ENCODE data around the gene SPAG17. TPM values are rescaled to one million over a fixed set of nuclear protein-coding genes. Genes with fewer than 3 reads are reported as not detected.

Gene SPAG17
- total and polyA plus RNA-seq, 2 of the 13 experiments (the other 11 are each of a cell fraction or from before 2014, with no cell fraction given), result not detected

GRCh38 chr1:117964290-117965038 lies 220.6 kb downstream of the SPAG17 start (continued):
- TF ChIP-seq ZNF768 (CRISPR knock-in tag; IDR thresholded peaks at IDR 0.05), result no peak
- TF ChIP-seq SP5 (CRISPR knock-in tag; IDR thresholded peaks at IDR 0.05; ENCODE audit: borderline replicate concordance, low read depth), result no peak
- no peak for TF ChIP-seq ZNF263 (CRISPR knock-in tag; IDR thresholded peaks at IDR 0.05)
- no peak for TF ChIP-seq KAT2B (IDR thresholded peaks at IDR 0.05; ENCODE audit: borderline replicate concordance, low read depth, low read length)
- no peak for TF ChIP-seq ZNF343 (CRISPR knock-in tag; IDR thresholded peaks at IDR 0.05)
- no peak for TF ChIP-seq MYC (CRISPR knock-in tag; IDR thresholded peaks at IDR 0.05; ENCODE audit: borderline replicate concordance)
- no peak for TF ChIP-seq MIXL1 (CRISPR knock-in tag; IDR thresholded peaks at IDR 0.05)
- TF ChIP-seq, protein P1, sequence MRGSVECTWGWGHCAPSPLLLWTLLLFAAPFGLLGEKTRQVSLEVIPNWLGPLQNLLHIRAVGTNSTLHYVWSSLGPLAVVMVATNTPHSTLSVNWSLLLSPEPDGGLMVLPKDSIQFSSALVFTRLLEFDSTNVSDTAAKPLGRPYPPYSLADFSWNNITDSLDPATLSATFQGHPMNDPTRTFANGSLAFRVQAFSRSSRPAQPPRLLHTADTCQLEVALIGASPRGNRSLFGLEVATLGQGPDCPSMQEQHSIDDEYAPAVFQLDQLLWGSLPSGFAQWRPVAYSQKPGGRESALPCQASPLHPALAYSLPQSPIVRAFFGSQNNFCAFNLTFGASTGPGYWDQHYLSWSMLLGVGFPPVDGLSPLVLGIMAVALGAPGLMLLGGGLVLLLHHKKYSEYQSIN (CRISPR knock-in tag; IDR thresholded peaks at IDR 0.05; ENCODE audit: borderline replicate concordance), result no peak
- TF ChIP-seq PBX2 (CRISPR knock-in tag; IDR thresholded peaks at IDR 0.05), result no peak

GRCh38 chr1:117959364-117959763 lies 225.7 kb downstream of the SPAG17 start:
- no peaks in the 10 kb centered on the region for H3K4me1 ChIP-seq (ENCODE audit: insufficient read depth, low read length)
- no peak overlapping the region for H3K27ac ChIP-seq (ENCODE audit: extremely low read length, insufficient read depth, low read length)
- no peak overlapping the region for H3K4me2 ChIP-seq (ENCODE audit: low read depth, low read length)
- no peak overlapping the region for H3K9ac ChIP-seq (ENCODE audit: insufficient read depth, low read depth, low read length)
- FAIRE-seq (no peak), DNase-seq (ENCODE audit: low spot score) (no peak), ATAC-seq (no peak)
- POLR2A ChIA-PET, result no interaction called here
- no peaks in the 10 kb centered on the region for H4K20me1 ChIP-seq (ENCODE audit: insufficient read depth, low read length)
- intact Hi-C loops (cut with micrococcal nuclease; ENCODE audit: unreplicated experiment), result no loop called here
- H3K9me3 ChIP-seq (ENCODE audit: low read length), result no peaks in the 10 kb centered on the region
- in situ Hi-C loops (cut with HindIII; ENCODE audit: extremely low pct_ligation_motif_present, low pct_unique_long_range_greater_than_20kb), result no loop called here
- CTCF ChIA-PET (ENCODE audit: low intra/inter-chr PET ratio, low total read pairs), result no interaction called here
- H3K36me3 ChIP-seq (replicated peaks in 1 of 2; ENCODE audit: control insufficient read depth in 1 of 2, insufficient read depth in 2 of 2, low read length in 2 of 2), result peaks cover 9 to 64% of the 10 kb centered on the region in 2 experiments
- no peaks in the 10 kb centered on the region for H3K27me3 ChIP-seq (ENCODE audit: control insufficient read depth in 1 of 2, insufficient read depth in 2 of 2, low read length in 2 of 2)
- WGBS (ENCODE audit: low lambda C conversion rate), result 95% methylated on average over 3 of the region's 3 CpGs
- BruUV-seq (replicated peaks), result no TSS peak
- no peak overlapping the region for H3K4me3 ChIP-seq (replicated peaks in 1 of 3; ENCODE audit: insufficient read depth in 1 of 3, low read depth in 2 of 3, low read length in 3 of 3)
- H3K79me2 ChIP-seq (ENCODE audit: insufficient read depth, low read length), result no peaks in the 10 kb centered on the region
- H2AFZ ChIP-seq (ENCODE audit: low read length), result no peak overlapping the region
- TF ChIP-seq NFAT5 (CRISPR knock-in tag; IDR thresholded peaks at IDR 0.05) (no peak), TOPORS (CRISPR knock-in tag; IDR thresholded peaks at IDR 0.05) (no peak), ZNF10 (CRISPR knock-in tag; IDR thresholded peaks at IDR 0.05; ENCODE audit: borderline replicate concordance, low read depth) (no peak), THAP9 (CRISPR knock-in tag; IDR thresholded peaks at IDR 0.05; ENCODE audit: borderline replicate concordance) (no peak)
